DOHH2 (cell line): ENCODE results near the gene CCL19.

Experiments used
- EZH2phosphoT487 ChIP-seq: fragments of 200-600 bp; sonication (generic); IDR thresholded peaks from 2 replicates; pipeline ENCODE4 v1.6.1; 2017; ENCODE audit warnings: borderline replicate concordance, mild to moderate bottlenecking, antibody characterized with exemption, low read length, moderate library complexity, mixed read lengths
- TF ChIP-seq, protein P1 (sequence below): fragments of 200-600 bp; sonication (generic); IDR thresholded peaks from one replicate; pipeline ENCODE4 v1.5.1; 2014; ENCODE audit warnings: antibody characterized with exemption, mild to moderate bottlenecking, low read depth, low read length; ENCODE audit not compliant: poor library complexity, severe bottlenecking

- TF ChIP-seq, protein P1, sequence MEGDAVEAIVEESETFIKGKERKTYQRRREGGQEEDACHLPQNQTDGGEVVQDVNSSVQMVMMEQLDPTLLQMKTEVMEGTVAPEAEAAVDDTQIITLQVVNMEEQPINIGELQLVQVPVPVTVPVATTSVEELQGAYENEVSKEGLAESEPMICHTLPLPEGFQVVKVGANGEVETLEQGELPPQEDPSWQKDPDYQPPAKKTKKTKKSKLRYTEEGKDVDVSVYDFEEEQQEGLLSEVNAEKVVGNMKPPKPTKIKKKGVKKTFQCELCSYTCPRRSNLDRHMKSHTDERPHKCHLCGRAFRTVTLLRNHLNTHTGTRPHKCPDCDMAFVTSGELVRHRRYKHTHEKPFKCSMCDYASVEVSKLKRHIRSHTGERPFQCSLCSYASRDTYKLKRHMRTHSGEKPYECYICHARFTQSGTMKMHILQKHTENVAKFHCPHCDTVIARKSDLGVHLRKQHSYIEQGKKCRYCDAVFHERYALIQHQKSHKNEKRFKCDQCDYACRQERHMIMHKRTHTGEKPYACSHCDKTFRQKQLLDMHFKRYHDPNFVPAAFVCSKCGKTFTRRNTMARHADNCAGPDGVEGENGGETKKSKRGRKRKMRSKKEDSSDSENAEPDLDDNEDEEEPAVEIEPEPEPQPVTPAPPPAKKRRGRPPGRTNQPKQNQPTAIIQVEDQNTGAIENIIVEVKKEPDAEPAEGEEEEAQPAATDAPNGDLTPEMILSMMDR, result no peak
- TF ChIP-seq EZH2phosphoT487, result no peak
These were observed 39.0 kb downstream of the CCL19 start, which contains the start of gene IL11RA for GRCh38 chr9:34651876-34652601.
